GM18858 (cell line): ENCODE data around the gene GLT1D1.

Experiments
- ATAC-seq: cut with Tn5 transposase; IDR thresholded peaks from one replicate; pipeline ENCODE4 v1.9.1; 2021; ENCODE audit not compliant: unreplicated experiment

The GLT1D1 gene

GRCh38 chr12:128853600-128854197, 421 bp downstream of the GLT1D1 start:
- no peak for ATAC-seq

- no peak for ATAC-seq
These were observed 2.9 kb downstream of the GLT1D1 start for GRCh38 chr12:128856035-128856790.

- no peak for ATAC-seq
These were observed 3.5 kb downstream of the GLT1D1 start for GRCh38 chr12:128856791-128857078.

GRCh38 chr12:128857133-128857763, 4.0 kb downstream of the GLT1D1 start:
- ATAC-seq, result no peak

GRCh38 chr12:128859311-128859710, 6.0 kb downstream of the GLT1D1 start:
- no peak for ATAC-seq

- no peak for ATAC-seq
These were observed 8.1 kb downstream of the GLT1D1 start for GRCh38 chr12:128861226-128862016.

GRCh38 chr12:128863957-128864356, 10.7 kb downstream of the GLT1D1 start:
- ATAC-seq, result no peak

GRCh38 chr12:128864516-128865186, 11.4 kb downstream of the GLT1D1 start:
- ATAC-seq, result no peak

- no peak for ATAC-seq
These were observed 14.2 kb downstream of the GLT1D1 start for GRCh38 chr12:128867466-128867865.

GRCh38 chr12:128871516-128871892, 18.2 kb downstream of the GLT1D1 start:
- no peak for ATAC-seq

- no peak for ATAC-seq
These were observed 19.0 kb downstream of the GLT1D1 start for GRCh38 chr12:128872303-128872702.

- ATAC-seq, result no peak
These were observed 23.3 kb downstream of the GLT1D1 start for GRCh38 chr12:128876559-128876958.

- ATAC-seq, result no peak
These were observed 26.9 kb downstream of the GLT1D1 start for GRCh38 chr12:128879898-128880764.

- ATAC-seq, result no peak
These were observed 38.6 kb downstream of the GLT1D1 start for GRCh38 chr12:128891856-128892255.

- no peak for ATAC-seq
These were observed 50.0 kb downstream of the GLT1D1 start for GRCh38 chr12:128903236-128903635.

GRCh38 chr12:128905003-128905544, 51.8 kb downstream of the GLT1D1 start:
- no peak for ATAC-seq

GRCh38 chr12:128906485-128907137, 53.3 kb downstream of the GLT1D1 start:
- no peak for ATAC-seq

- no peak for ATAC-seq
These were observed 55.0 kb downstream of the GLT1D1 start for GRCh38 chr12:128908254-128908653.

- no peak for ATAC-seq
These were observed 56.4 kb downstream of the GLT1D1 start for GRCh38 chr12:128909653-128910052.
